GM12878 (cell line): Measurements from ENCODE around the gene BAZ2A. TPM values are rescaled to one million over a fixed set of nuclear protein-coding genes. Genes with fewer than 3 reads are reported as not detected.

ENCODE experiments used
- ATAC-seq: fragments of 200-7000 bp; cut with Tn5 transposase; 3 replicates; pipeline ENCODE4 v1.9.1; 2020; ENCODE audit warnings: mild to moderate bottlenecking, moderate library complexity
- BruUV-seq: library from RNA; stranded (reverse); fragments of 400-500 nt; replicated peaks from 2 replicates; lab custom pipeline; 2021; lab: Mats Ljungman, UMichigan
- CTCF ChIA-PET: fragments of 300-600 bp; sonication (Branson Sonifier 250); formaldehyde crosslinking; extraction: SDS; loops from one replicate; lab custom pipeline; 2021; ENCODE audit warnings: inconsistent platforms; lab: Yijun Ruan, JAX
- POLR2A ChIA-PET: fragments of 350-600 bp; formaldehyde crosslinking; extraction: SDS; loops from one replicate; lab custom pipeline; 2021; ENCODE audit warnings: inconsistent platforms; lab: Charles Lee
- RAD21 ChIA-PET: fragments of 300-600 bp; sonication (Branson Sonifier 250); formaldehyde crosslinking; loops from one replicate; lab custom pipeline; 2023; ENCODE audit warnings: antibody characterized with exemption; ENCODE audit not compliant: unreplicated experiment; lab: Charles Lee
- SMC1A ChIA-PET: fragments of 300-600 bp; sonication (Branson Sonifier 250); formaldehyde crosslinking; loops from one replicate; lab custom pipeline; 2023; ENCODE audit not compliant: unreplicated experiment, uncharacterized antibody; lab: Charles Lee
- DNase-seq: peaks from one replicate; pipeline ENCODE4 v3.0.0-alpha.2; 2011; ENCODE audit warnings: low read depth, low spot score
- FAIRE-seq: peaks from 3 replicates; lab custom pipeline; 2011; peaks lifted over from hg19 to GRCh38; lab: Jason Lieb, UNC
- H2AFZ ChIP-seq: 2 replicates; pipeline ENCODE4 v1.6.0; 2011; ENCODE audit warnings: low read depth, low read length, control low read depth; ENCODE audit not compliant: control insufficient read depth
- H3K27ac ChIP-seq: 2 replicates; pipeline ENCODE4 v1.5.1; 2011; ENCODE audit warnings: control low read depth; ENCODE audit not compliant: control insufficient read depth, insufficient read depth
- H3K27me3 ChIP-seq, 2 experiments: replicated peaks in 1 of 2; 2 replicates each; pipeline versions ENCODE4 v1.6.0 to v1.6.1; 2011; ENCODE audit warnings: low read length in 1 of 2; ENCODE audit not compliant: control insufficient read depth in 2 of 2, insufficient read depth in 2 of 2
- H3K36me3 ChIP-seq, 2 experiments: 2 replicates each; pipeline ENCODE4 v1.5.1; 2011; ENCODE audit warnings: low read length in 1 of 2; ENCODE audit not compliant: control insufficient read depth in 2 of 2, insufficient read depth in 2 of 2
- H3K4me1 ChIP-seq: 2 replicates; pipeline ENCODE4 v1.6.1; 2011; ENCODE audit warnings: mild to moderate bottlenecking, low read length, moderate library complexity, mixed read lengths; ENCODE audit not compliant: control insufficient read depth, insufficient read depth
- H3K4me2 ChIP-seq: 2 replicates; pipeline ENCODE4 v1.6.0; 2011; ENCODE audit warnings: control low read depth; ENCODE audit not compliant: control insufficient read depth, insufficient read depth
- H3K4me3 ChIP-seq: fragments of 200-600 bp; sonication (generic); 2 replicates; pipeline ENCODE4 v1.5.1; 2016
- H3K79me2 ChIP-seq: 2 replicates; pipeline ENCODE4 v1.6.0; 2011; ENCODE audit warnings: low read length; ENCODE audit not compliant: control insufficient read depth, insufficient read depth
- H3K9ac ChIP-seq: 2 replicates; pipeline ENCODE4 v1.8.0; 2011; ENCODE audit warnings: low read length, control low read depth, mixed read lengths; ENCODE audit not compliant: control insufficient read depth, insufficient read depth
- H3K9me3 ChIP-seq: replicated peaks from 3 replicates; pipeline ENCODE4 v1.5.1; 2011; ENCODE audit warnings: mild to moderate bottlenecking, low read length; ENCODE audit not compliant: control insufficient read depth, insufficient read depth
- H4K20me1 ChIP-seq: 2 replicates; pipeline ENCODE4 v1.6.0; 2011; ENCODE audit not compliant: control insufficient read depth, insufficient read depth
- BMI1 ChIP-seq: fragments of 450-650 bp; IDR thresholded peaks from 2 replicates; pipeline ENCODE4 v1.6.1; 2016; ENCODE audit warnings: mild to moderate bottlenecking, moderate library complexity, borderline replicate concordance
- CUX1 ChIP-seq: IDR thresholded peaks from 2 replicates; pipeline ENCODE4 v1.6.1; 2012; ENCODE audit warnings: improper control_type of control experiment, low read depth, low read length; ENCODE audit not compliant: insufficient replicate concordance
- KAT2A ChIP-seq: conservative IDR thresholded peaks from 2 replicates; pipeline ENCODE4 v1.6.1; 2011; ENCODE audit warnings: low read depth, low read length; ENCODE audit not compliant: control insufficient read depth
- MAX ChIP-seq: IDR thresholded peaks from 2 replicates; pipeline ENCODE4 v1.6.1; 2012; ENCODE audit warnings: low read depth, low read length, improper control_type of control experiment
- NFXL1 ChIP-seq: fragments of 450-650 bp; IDR thresholded peaks from 2 replicates; pipeline ENCODE4 v1.6.1; 2017; ENCODE audit warnings: antibody characterized with exemption, mild to moderate bottlenecking, borderline replicate concordance
- POLR2A ChIP-seq: IDR thresholded peaks from 2 replicates; pipeline ENCODE4 v1.6.1; 2011; ENCODE audit warnings: low read depth, mild to moderate bottlenecking, low read length
- SREBF1 ChIP-seq: IDR thresholded peaks from 2 replicates; pipeline ENCODE4 v1.6.1; 2012; ENCODE audit warnings: mild to moderate bottlenecking, low read length
- whole genome bisulfite sequencing: methylation state at CpG from one replicate; pipeline ENCODE4 v1.1.6; 2016; ENCODE audit warnings: low lambda C conversion rate; ENCODE audit not compliant: insufficient replicate concordance, insufficient coverage; ENCODE audit errors: missing lambda C conversion rate; 5-methylcytosine and 5-hydroxymethylcytosine counted together
- in situ Hi-C: fragments of 300-500 bp; cut with MboI; formaldehyde crosslinking; loops from 9 replicates; pipeline ENCODE4 v1.14.3; 2018; ENCODE audit warnings: mixed read lengths
- intact Hi-C: fragments of 100-400 bp; cut with micrococcal nuclease; formaldehyde crosslinking; loops from one replicate; pipeline ENCODE4 v1.14.2; 2022; ENCODE audit not compliant: unreplicated experiment
- polyA plus RNA-seq, 11 experiments: library from polyadenylated mRNA; depleted of rRNA in 4 of 11; unstranded in 6 of 11; stranded (reverse) in 5 of 11; fragments of >200 nt; fragmentation: Nextera tagmentation in 4 of 11; fragmentation: Illumina TruSeq in 1 of 11; extraction: Ambion mirVana in 4 of 11; extraction: Trizol in 1 of 11; gene quantifications; 1 replicate in 1 of 11; 2 replicates in 10 of 11; pipeline versions ENCODE4 v1.2.1 to v1.2.3, GENCODE V29; 2011 to 2016; ENCODE audit warnings: inconsistent platforms in 2 of 11, missing spikeins in 2 of 11, low read depth in 1 of 11
- total RNA-seq, 4 experiments: library from RNA; depleted of rRNA in 3 of 4; stranded (reverse); fragments of >200 nt in 3 of 4; fragmentation: Illumina TruSeq in 1 of 4; extraction: Trizol in 1 of 4; gene quantifications; 2 replicates each; pipeline versions ENCODE4 v1.2.1 to v1.2.3, GENCODE V29; 2013 to 2021

Gene BAZ2A
- total and polyA plus RNA-seq, 10 of the 15 experiments (the other 5 are each of a cell fraction or from before 2014, with no cell fraction given), result 4.8 to 90.2 (median 29.9) TPM

GRCh38 chr12:56600753-56601152 lies 29.4 kb downstream of the BAZ2A start (continued):
- TF ChIP-seq CUX1, result no peak

GRCh38 chr12:56599797-56600196 lies 30.3 kb downstream of the BAZ2A start:
- Histone ChIP-seq H3K9me3 (no peaks in the 10 kb centered on the region), H3K4me1 (no peaks in the 10 kb centered on the region; the same call in 1 of the 2 replicates), H3K36me3 (peaks cover 41 to 58% of the 10 kb centered on the region in 2 experiments), H4K20me1 (no peaks in the 10 kb centered on the region; the same call in 1 of the 2 replicates), H3K79me2 (no peaks in the 10 kb centered on the region), H3K4me3 (no peak overlapping the region), H2AFZ (no peak overlapping the region), H3K9ac (no peak overlapping the region), H3K27me3 (no peaks in the 10 kb centered on the region), H3K4me2 (no peak overlapping the region), H3K27ac (no peak overlapping the region)
- in situ Hi-C loops, result no loop called here
- ATAC-seq, result no peak
- ChIA-PET RAD21 (no interaction called here), POLR2A (no interaction called here), CTCF (interaction anchor here (3.9 kb wide), 1 partner anchor 36 kb away, joined by 43 read pairs; no protein-coding TSS in a partner anchor), SMC1A (interaction anchor here (1.4 kb wide), 1 partner anchor 37 kb away, joined by 3 read pairs; no protein-coding TSS in a partner anchor)
- TF ChIP-seq POLR2A, result 0 out of 2 replicates have a peak, but pooled peaks have one; percentile 11
- no peak for TF ChIP-seq MAX
- TF ChIP-seq NFXL1, result no peak
- TF ChIP-seq SREBF1, result no peak
- TF ChIP-seq BMI1, result no peak
- TF ChIP-seq KAT2A, result no peak
- intact Hi-C loops, result loop anchor here (10.0 kb wide), 1 partner anchor 405 kb away; no protein-coding TSS in a partner anchor
- no peak for DNase-seq
- FAIRE-seq, result no peak
- 89% methylated on average over 10 of the region's 10 CpGs for WGBS
- no TSS peak for BruUV-seq
